HepG2 (cell line): ENCODE measurements around the gene TMEM217. TPM values are rescaled to one million over a fixed set of nuclear protein-coding genes. Genes with fewer than 3 reads are reported as not detected.
A peak's percentile ranks its signal among the peaks of the same experiment; 100 is the strongest.

Experiments
- BORCS8-MEF2B ChIP-seq: sonication (generic); formaldehyde crosslinking; IDR thresholded peaks from 2 replicates; pipeline ENCODE4 v1.8.0; 2022; ENCODE audit warnings: mild to moderate bottlenecking, missing genetic modification reagents
- FOXO1 ChIP-seq: sonication (generic); formaldehyde crosslinking; IDR thresholded peaks from 2 replicates; pipeline ENCODE4 v1.4.0; 2020; ENCODE audit warnings: missing genetic modification reagents
- HOXA3 ChIP-seq: sonication (generic); formaldehyde crosslinking; IDR thresholded peaks from 2 replicates; pipeline ENCODE4 v1.5.0; 2020; ENCODE audit warnings: missing genetic modification reagents
- MAZ ChIP-seq, 2 experiments: sonication (generic) in 1 of 2; formaldehyde crosslinking in 1 of 2; IDR thresholded peaks; 2 replicates each; pipeline versions ENCODE4 v1.5.0 to v1.6.1; 2012 to 2020; ENCODE audit warnings: low read depth in 2 of 2, mild to moderate bottlenecking in 2 of 2, borderline replicate concordance in 1 of 2, improper control_type of control experiment in 1 of 2, low read length in 1 of 2, missing genetic modification reagents in 1 of 2, moderate library complexity in 1 of 2
- MIER2 ChIP-seq: IDR thresholded peaks from 2 replicates; pipeline ENCODE4 v1.6.1; 2016; ENCODE audit warnings: missing biosample characterization, missing genetic modification reagents
- MXD4 ChIP-seq: IDR thresholded peaks from 2 replicates; pipeline ENCODE4 v1.6.1; 2016; ENCODE audit warnings: mild to moderate bottlenecking, missing biosample characterization, missing genetic modification reagents
- TBX2 ChIP-seq: sonication (generic); formaldehyde crosslinking; IDR thresholded peaks from 2 replicates; pipeline ENCODE4 v1.5.0; 2020; ENCODE audit warnings: missing genetic modification reagents, mild to moderate bottlenecking, borderline replicate concordance
- THAP11 ChIP-seq: IDR thresholded peaks from 2 replicates; pipeline ENCODE4 v1.6.1; 2016; ENCODE audit warnings: missing biosample characterization, missing genetic modification reagents
- THYN1 ChIP-seq: sonication (generic); formaldehyde crosslinking; IDR thresholded peaks from 2 replicates; pipeline ENCODE4 v1.8.1; 2023; ENCODE audit warnings: low read depth, mild to moderate bottlenecking, moderate library complexity, missing genetic modification reagents, borderline replicate concordance
- YEATS2 ChIP-seq: sonication (generic); formaldehyde crosslinking; IDR thresholded peaks from 2 replicates; pipeline ENCODE4 v1.4.0; 2020; ENCODE audit warnings: missing genetic modification reagents, borderline replicate concordance
- ZMYM4 ChIP-seq: sonication (generic); formaldehyde crosslinking; IDR thresholded peaks from 2 replicates; pipeline ENCODE4 v1.8.1; 2023; ENCODE audit warnings: mild to moderate bottlenecking, missing genetic modification reagents
- ZNF687 ChIP-seq: sonication (generic); formaldehyde crosslinking; IDR thresholded peaks from 2 replicates; pipeline ENCODE4 v1.5.1; 2020; ENCODE audit warnings: mild to moderate bottlenecking, missing genetic modification reagents, moderate library complexity
- polyA plus RNA-seq, 8 experiments: library from polyadenylated mRNA; depleted of rRNA in 3 of 8; stranded (reverse) in 7 of 8; unstranded in 1 of 8; fragments of >200 nt; fragmentation: Illumina TruSeq in 4 of 8; extraction: Trizol in 4 of 8; gene quantifications; 2 replicates each; pipeline versions ENCODE4 v1.2.1 to v1.2.3, GENCODE V29; 2011 to 2016; ENCODE audit warnings: low read depth in 4 of 8, missing spikeins in 1 of 8, mixed read lengths in 1 of 8; ENCODE audit not compliant: insufficient read depth in 1 of 8
- total RNA-seq, 5 experiments: library from RNA; depleted of rRNA; stranded (reverse); fragments of >200 nt; fragmentation: Illumina TruSeq; extraction: Trizol; gene quantifications; 2 replicates each; pipeline ENCODE4 v1.2.3, GENCODE V29; 2016; ENCODE audit warnings: low read depth in 1 of 5
- TF ChIP-seq, protein P1 (sequence below): sonication (generic); formaldehyde crosslinking; IDR thresholded peaks from 2 replicates; pipeline ENCODE4 v1.4.0; 2020; ENCODE audit warnings: missing genetic modification reagents, borderline replicate concordance
- TF ChIP-seq, protein P2 (sequence below): sonication (generic); formaldehyde crosslinking; IDR thresholded peaks from 2 replicates; pipeline ENCODE4 v1.4.0; 2020; ENCODE audit warnings: missing genetic modification reagents
- TF ChIP-seq, protein P3 (sequence below): sonication (generic); formaldehyde crosslinking; IDR thresholded peaks from 2 replicates; pipeline ENCODE4; 2020; ENCODE audit warnings: missing genetic modification reagents, mild to moderate bottlenecking, borderline replicate concordance

Gene TMEM217
- total and polyA plus RNA-seq, 2 of the 13 experiments (the other 11 are each of a cell fraction or from before 2014, with no cell fraction given) = 2.3 to 3.4 TPM

DNA sequence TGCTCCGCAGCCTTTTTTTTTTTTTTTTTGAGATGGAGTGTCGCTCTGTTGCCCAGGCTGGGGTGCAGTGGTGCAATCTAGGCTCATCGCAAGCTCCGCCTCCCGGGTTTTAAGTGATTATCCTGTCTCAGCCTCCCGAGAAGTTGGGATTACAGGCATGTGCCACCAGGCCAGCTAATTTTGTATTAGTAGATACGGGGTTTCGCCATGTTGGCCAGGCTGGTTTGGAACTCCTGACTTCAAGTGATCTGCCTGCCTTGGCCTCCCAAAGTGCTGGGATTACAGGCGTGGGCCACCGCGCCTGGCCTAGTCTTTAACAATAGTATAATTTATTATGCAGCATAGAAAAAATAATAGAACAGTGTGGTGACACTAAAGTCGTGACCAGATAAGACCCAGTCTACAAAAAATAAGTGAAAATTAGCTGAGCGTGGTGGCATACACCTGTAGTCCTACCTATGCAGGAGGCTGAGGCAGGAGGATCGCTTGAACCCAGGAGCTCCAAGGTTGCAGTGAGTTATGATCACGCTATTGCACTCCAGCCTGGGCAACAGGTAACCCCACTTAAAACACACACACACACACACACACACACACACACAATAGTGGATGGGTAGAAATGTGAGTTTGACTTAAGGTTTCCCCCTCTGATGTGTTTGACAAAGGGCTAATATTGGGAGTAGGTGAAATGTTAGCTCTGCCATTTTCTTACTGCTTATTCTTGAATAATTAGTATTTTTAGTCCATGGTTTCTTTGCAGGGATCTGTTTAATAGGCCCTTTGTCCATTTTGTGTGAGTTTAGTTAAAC is 81.5 kb downstream of the TMEM217 start (continued):
- peak; percentile 36 for TF ChIP-seq ZNF687 (CRISPR knock-in tag)
- TF ChIP-seq ZMYM4 = no peak
- TF ChIP-seq BORCS8-MEF2B = no peak
- TF ChIP-seq HOXA3 = no peak
- TF ChIP-seq THAP11 (CRISPR knock-in tag) = no peak
- TF ChIP-seq MIER2 (CRISPR knock-in tag) = no peak
- TF ChIP-seq YEATS2 (CRISPR knock-in tag) = no peak
- TF ChIP-seq FOXO1 (CRISPR knock-in tag) = no peak
- TF ChIP-seq, protein P1, sequence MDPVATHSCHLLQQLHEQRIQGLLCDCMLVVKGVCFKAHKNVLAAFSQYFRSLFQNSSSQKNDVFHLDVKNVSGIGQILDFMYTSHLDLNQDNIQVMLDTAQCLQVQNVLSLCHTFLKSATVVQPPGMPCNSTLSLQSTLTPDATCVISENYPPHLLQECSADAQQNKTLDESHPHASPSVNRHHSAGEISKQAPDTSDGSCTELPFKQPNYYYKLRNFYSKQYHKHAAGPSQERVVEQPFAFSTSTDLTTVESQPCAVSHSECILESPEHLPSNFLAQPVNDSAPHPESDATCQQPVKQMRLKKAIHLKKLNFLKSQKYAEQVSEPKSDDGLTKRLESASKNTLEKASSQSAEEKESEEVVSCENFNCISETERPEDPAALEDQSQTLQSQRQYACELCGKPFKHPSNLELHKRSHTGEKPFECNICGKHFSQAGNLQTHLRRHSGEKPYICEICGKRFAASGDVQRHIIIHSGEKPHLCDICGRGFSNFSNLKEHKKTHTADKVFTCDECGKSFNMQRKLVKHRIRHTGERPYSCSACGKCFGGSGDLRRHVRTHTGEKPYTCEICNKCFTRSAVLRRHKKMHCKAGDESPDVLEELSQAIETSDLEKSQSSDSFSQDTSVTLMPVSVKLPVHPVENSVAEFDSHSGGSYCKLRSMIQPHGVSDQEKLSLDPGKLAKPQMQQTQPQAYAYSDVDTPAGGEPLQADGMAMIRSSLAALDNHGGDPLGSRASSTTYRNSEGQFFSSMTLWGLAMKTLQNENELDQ (CRISPR knock-in tag) = no peak
- no peak for TF ChIP-seq MAZ (IDR thresholded peaks at IDR 0.05; ENCODE audit: borderline replicate concordance, low read depth, low read length)
- no peak for TF ChIP-seq MAZ (CRISPR knock-in tag; IDR thresholded peaks at IDR 0.05; ENCODE audit: low read depth)
- 0 out of 2 replicates have a peak, but pooled peaks have one; percentile 43 for TF ChIP-seq TBX2 (CRISPR knock-in tag)
- TF ChIP-seq, protein P2, sequence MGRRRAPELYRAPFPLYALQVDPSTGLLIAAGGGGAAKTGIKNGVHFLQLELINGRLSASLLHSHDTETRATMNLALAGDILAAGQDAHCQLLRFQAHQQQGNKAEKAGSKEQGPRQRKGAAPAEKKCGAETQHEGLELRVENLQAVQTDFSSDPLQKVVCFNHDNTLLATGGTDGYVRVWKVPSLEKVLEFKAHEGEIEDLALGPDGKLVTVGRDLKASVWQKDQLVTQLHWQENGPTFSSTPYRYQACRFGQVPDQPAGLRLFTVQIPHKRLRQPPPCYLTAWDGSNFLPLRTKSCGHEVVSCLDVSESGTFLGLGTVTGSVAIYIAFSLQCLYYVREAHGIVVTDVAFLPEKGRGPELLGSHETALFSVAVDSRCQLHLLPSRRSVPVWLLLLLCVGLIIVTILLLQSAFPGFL (CRISPR knock-in tag) = no peak
- TF ChIP-seq, protein P3, sequence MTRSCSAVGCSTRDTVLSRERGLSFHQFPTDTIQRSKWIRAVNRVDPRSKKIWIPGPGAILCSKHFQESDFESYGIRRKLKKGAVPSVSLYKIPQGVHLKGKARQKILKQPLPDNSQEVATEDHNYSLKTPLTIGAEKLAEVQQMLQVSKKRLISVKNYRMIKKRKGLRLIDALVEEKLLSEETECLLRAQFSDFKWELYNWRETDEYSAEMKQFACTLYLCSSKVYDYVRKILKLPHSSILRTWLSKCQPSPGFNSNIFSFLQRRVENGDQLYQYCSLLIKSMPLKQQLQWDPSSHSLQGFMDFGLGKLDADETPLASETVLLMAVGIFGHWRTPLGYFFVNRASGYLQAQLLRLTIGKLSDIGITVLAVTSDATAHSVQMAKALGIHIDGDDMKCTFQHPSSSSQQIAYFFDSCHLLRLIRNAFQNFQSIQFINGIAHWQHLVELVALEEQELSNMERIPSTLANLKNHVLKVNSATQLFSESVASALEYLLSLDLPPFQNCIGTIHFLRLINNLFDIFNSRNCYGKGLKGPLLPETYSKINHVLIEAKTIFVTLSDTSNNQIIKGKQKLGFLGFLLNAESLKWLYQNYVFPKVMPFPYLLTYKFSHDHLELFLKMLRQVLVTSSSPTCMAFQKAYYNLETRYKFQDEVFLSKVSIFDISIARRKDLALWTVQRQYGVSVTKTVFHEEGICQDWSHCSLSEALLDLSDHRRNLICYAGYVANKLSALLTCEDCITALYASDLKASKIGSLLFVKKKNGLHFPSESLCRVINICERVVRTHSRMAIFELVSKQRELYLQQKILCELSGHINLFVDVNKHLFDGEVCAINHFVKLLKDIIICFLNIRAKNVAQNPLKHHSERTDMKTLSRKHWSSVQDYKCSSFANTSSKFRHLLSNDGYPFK (CRISPR knock-in tag) = peak; percentile 50; the same call in 1 of the 2 replicates
- no peak for TF ChIP-seq MXD4 (CRISPR knock-in tag)
- TF ChIP-seq THYN1 (CRISPR knock-in tag) = no peak
